ENCODE data around the gene SPNS2. TPM values are rescaled to one million over a fixed set of nuclear protein-coding genes. Genes with fewer than 3 reads are reported as not detected.
"Not testable (repeated sequence)": the region's sequence is repeated elsewhere in the genome, so short reads cannot be mapped to it uniquely, and the experiment has no call there.

The SPNS2 gene
- total RNA-seq, 1 donor from 2014 or later = 4.3 TPM

DNA sequence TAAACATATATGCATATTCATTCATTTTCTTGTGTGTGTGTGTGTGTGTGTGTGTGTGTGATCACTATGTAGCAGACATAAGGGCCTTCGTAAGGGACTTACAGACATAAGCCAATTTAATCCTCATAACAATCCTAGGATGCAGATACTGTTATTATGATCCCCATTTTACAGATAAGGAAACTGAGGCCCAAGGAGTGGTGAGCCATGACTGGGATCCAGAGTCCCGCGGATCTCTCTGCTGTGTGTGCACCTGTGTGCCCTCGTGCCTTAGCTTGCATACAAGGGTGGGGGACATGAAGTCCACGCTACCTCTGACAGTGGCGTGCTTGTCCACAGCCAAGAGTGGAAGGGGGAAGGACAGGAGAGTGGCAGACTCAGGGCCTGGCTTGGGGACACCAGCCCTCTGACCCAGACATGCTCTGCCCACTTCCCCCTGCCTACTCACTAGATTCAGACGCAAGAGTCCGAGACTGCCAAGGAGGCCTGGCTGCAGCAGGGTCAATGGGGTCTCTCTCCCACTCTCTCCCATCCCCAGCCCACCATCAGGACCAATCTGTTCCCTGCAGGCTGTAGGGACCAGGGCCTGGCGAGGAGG lies 75.9 kb downstream of the SPNS2 start:
- H3K27ac Mint-ChIP-seq (ENCODE audit: unreplicated experiment) = no peak overlapping the region
- TF ChIP-seq, protein P1, sequence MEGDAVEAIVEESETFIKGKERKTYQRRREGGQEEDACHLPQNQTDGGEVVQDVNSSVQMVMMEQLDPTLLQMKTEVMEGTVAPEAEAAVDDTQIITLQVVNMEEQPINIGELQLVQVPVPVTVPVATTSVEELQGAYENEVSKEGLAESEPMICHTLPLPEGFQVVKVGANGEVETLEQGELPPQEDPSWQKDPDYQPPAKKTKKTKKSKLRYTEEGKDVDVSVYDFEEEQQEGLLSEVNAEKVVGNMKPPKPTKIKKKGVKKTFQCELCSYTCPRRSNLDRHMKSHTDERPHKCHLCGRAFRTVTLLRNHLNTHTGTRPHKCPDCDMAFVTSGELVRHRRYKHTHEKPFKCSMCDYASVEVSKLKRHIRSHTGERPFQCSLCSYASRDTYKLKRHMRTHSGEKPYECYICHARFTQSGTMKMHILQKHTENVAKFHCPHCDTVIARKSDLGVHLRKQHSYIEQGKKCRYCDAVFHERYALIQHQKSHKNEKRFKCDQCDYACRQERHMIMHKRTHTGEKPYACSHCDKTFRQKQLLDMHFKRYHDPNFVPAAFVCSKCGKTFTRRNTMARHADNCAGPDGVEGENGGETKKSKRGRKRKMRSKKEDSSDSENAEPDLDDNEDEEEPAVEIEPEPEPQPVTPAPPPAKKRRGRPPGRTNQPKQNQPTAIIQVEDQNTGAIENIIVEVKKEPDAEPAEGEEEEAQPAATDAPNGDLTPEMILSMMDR (conservative IDR thresholded peaks at IDR 0.05) = no peak
- H3K4me1 Mint-ChIP-seq = peaks cover 40% of the 10 kb centered on the region
- no peak overlapping the region for H3K4me3 Mint-ChIP-seq
- H3K36me3 Mint-ChIP-seq (ENCODE audit: low read depth) = no peaks in the 10 kb centered on the region
- H3K9me3 Mint-ChIP-seq = no peaks in the 10 kb centered on the region
- no peak for DNase-seq (ENCODE audit: low read depth, low spot score)
- H3K27me3 Mint-ChIP-seq (ENCODE audit: low read depth) = no peaks in the 10 kb centered on the region

DNA sequence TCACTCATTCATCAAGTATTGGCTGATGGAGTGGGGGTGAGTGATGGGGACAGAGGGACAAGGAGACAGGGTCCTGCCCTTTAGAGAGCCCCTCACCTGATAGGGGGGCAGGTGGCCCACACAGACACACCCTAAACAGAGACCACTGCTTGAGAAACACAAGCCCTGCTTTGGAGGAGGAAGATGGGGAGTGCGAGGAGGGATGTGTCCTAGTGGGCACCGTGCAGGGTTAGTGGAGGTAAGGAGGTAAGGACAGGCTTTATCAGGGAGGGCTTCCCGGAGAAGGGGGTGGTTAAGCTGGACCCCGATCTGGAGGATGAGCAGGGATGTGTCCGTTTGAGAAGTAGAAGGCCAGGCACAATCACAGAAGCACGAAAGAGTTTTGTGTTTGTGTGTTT lies 77.5 kb downstream of the SPNS2 start:
- no peak for DNase-seq (ENCODE audit: low read depth, low spot score)
- TF ChIP-seq, protein P1 (conservative IDR thresholded peaks at IDR 0.05) = no peak
- Mint-ChIP-seq H3K27ac (ENCODE audit: unreplicated experiment) (peak overlapping the region; percentile 96), H3K36me3 (ENCODE audit: low read depth) (no peaks in the 10 kb centered on the region), H3K4me3 (no peak overlapping the region), H3K4me1 (peaks cover 33% of the 10 kb centered on the region), H3K9me3 (no peaks in the 10 kb centered on the region), H3K27me3 (ENCODE audit: low read depth) (no peaks in the 10 kb centered on the region)

DNA sequence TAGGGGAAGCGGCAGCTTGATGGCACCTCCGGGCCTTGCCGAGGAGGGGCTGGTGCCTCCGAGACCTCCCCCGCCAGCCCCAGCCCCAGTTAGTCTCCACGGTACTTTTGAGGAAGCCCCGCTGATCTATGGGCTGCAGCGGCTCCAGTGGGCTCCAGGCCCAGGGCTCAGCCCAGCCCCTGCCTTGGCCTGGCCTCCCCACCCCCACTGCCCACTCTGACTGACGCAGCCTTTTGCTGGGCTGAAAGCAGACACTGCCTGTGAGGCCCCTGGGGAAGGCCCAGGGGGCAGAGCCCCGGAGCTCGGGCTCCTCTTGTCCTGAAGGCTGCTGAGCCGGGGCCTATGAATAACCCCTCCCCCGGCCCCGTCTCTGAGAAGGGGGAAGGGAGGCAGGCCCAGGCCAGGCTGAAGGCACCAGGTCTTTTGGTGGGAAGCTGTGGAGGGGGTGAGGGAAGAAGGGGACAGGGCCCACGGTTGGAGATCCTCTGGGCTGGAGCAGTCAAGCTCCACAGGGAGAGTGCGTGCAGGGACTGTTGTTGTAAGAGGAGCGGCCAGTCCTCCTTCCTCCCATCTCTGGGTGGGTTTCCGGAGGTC lies 78.1 kb downstream of the SPNS2 start:
- peak; percentile 77 for DNase-seq (ENCODE audit: low read depth, low spot score)
- H3K9me3 Mint-ChIP-seq = no peaks in the 10 kb centered on the region
- H3K36me3 Mint-ChIP-seq (ENCODE audit: low read depth) = no peaks in the 10 kb centered on the region
- no peaks in the 10 kb centered on the region for H3K27me3 Mint-ChIP-seq (ENCODE audit: low read depth)
- H3K4me1 Mint-ChIP-seq = peaks cover 33% of the 10 kb centered on the region
- H3K4me3 Mint-ChIP-seq = peak overlapping the region; percentile 66
- TF ChIP-seq, protein P1 (conservative IDR thresholded peaks at IDR 0.05) = no peak
- H3K27ac Mint-ChIP-seq (ENCODE audit: unreplicated experiment) = peak overlapping the region; percentile 95

DNA sequence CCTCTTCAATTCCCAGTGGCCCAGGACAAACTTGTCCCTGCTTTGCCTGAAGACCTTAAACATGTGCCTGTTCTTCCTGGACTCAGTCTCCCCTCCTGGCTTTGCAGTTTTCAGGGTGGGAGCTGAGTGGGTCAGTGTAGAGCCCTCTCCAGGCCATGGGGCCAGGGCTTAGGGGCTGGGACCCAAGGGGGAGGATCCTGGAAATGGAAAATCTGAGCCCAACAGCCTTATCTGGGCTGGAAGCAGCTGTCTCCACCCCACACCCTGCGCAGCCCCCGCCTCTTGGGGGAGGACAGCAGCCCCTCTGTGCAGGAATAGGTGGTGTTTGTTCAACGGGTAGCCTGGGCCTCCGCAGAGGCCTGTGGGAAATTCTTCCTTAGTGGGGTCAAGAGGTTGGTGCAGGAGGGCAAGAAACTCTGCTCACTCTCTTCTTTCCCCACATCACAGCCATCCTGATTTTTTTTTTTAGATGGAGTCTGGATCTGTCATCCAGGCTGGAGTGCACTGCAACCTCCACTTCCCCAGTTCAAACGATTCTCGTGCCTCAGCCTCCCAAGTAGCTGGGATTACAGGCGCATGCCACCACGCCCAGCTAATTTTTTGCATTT lies 78.8 kb downstream of the SPNS2 start:
- TF ChIP-seq, protein P1 (conservative IDR thresholded peaks at IDR 0.05) = no peak
- H3K9me3 Mint-ChIP-seq = no peaks in the 10 kb centered on the region
- peaks cover 33% of the 10 kb centered on the region for H3K4me1 Mint-ChIP-seq

DNA sequence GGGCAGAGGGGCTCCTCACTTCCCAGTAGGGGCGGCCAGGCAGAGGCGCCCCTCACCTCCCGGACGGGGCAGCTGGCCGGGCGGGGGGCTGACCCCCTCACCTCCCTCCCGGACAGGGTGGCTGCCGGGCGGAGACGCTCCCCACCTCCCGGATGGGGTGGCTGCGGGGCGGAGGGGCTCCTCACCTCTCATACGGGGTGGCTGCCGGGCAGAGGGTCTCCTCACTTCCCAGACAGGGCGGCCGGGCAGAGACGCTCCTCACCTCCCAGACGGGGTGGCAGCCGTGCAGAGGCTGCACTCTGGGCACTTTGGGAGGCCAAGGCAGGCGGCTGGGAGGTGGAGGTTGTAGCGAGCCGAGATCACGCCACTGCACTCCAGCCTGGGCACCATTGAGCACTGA lies 79.7 kb downstream of the SPNS2 start:
- DNase-seq (ENCODE audit: low read depth, low spot score); H3K27me3 Mint-ChIP-seq (ENCODE audit: low read depth); H3K27ac Mint-ChIP-seq (ENCODE audit: unreplicated experiment); H3K36me3 Mint-ChIP-seq (ENCODE audit: low read depth); H3K9me3 Mint-ChIP-seq; H3K4me3 Mint-ChIP-seq: not testable (repeated sequence)
- H3K4me1 Mint-ChIP-seq = peaks cover 37% of the 10 kb centered on the region

More for the DNA sequence above, 78.8 kb downstream of the SPNS2 start:
- peak overlapping the region; percentile 38 for H3K4me3 Mint-ChIP-seq
- DNase-seq (ENCODE audit: low read depth, low spot score) = no peak
- H3K27me3 Mint-ChIP-seq (ENCODE audit: low read depth) = peaks cover 1% of the 10 kb centered on the region
- peak overlapping the region; percentile 75 for H3K27ac Mint-ChIP-seq (ENCODE audit: unreplicated experiment)
- no peaks in the 10 kb centered on the region for H3K36me3 Mint-ChIP-seq (ENCODE audit: low read depth)

DNA sequence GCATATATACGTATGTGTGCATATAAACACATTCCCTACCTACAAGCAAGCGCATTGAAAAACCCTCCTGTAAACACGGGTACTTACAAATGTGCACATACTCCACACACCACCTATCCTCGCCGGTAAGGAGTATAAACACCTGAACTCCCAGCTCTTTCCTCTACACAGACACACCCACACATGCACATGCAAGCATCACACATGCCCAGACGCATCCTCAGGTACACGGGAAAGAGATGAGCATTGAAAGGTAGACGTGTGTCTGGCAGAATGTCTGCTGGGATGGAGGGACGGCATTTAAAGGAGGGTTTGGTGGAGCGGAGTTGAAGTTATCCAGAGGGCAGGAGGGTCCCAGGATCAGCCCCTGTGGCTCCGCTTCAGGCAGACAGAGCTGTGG lies 81.0 kb downstream of the SPNS2 start:
- Mint-ChIP-seq H3K27ac (ENCODE audit: unreplicated experiment) (no peak overlapping the region), H3K4me1 (peaks cover 40% of the 10 kb centered on the region), H3K36me3 (ENCODE audit: low read depth) (no peaks in the 10 kb centered on the region), H3K9me3 (no peaks in the 10 kb centered on the region), H3K27me3 (ENCODE audit: low read depth) (peaks cover 16% of the 10 kb centered on the region), H3K4me3 (no peak overlapping the region)
- TF ChIP-seq, protein P1 (conservative IDR thresholded peaks at IDR 0.05) = no peak
- no peak for DNase-seq (ENCODE audit: low read depth, low spot score)

All from neural crest cell (in vitro differentiated cells).